Measurements from ENCODE around the gene CACUL1.
"Not testable (repeated sequence)": the region's sequence is repeated elsewhere in the genome, so short reads cannot be mapped to it uniquely, and the experiment has no call there.

CACUL1 gene

DNA sequence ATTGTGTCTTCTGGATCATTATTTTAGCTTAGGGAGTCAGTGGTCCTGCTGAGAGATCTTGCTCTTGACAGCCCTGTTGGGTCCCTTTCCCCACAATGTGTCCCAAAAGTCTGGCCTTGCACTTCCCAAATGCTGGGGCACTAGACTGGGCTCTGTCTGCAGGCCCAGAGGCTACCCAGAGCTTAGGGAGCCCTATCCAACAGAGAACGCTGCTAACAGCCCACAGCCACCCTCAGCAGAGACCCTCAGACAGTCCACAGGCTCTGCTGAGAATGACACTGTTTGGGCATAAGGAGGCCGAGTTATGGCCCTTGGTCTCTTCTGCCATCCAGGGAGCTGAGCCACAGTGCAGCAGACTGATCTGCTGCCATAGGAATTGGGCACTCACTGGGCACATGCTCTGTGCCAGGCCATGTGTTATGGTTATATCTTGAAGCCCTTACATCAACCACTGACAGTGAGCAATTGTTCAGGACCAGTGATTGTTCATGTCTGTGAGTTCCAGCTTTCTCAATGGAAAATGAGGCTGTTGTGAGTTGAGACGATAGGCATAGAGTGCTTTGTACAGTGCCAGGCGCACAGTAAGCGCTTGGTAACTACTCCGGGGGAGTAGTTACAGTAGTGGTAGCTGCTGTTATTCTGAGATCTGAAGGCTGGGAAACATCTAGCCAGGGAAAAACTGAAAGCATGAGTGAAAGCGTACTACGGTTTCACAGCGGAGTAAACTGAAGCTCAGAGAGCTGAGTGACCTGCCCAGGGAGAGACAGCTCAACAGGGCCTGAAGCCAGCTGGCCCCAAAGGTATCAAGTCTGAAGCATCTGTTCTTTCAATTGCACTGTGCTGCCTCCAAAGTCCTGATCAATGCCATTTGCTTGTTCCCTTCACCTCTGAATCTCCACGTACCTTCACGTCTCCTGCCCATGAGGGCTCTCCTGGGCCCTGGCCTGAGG lies 81.7 kb downstream of the CACUL1 start:
- Histone ChIP-seq H3K4me3 (no peak overlapping the region), H3K36me3 (ENCODE audit: insufficient read depth, low read length) (no peaks in the 10 kb centered on the region), H3K9me3 (ENCODE audit: low read depth, low read length) (no peaks in the 10 kb centered on the region), H3K9ac (ENCODE audit: insufficient read length) (no peak overlapping the region), H3K27ac (no peak overlapping the region)
- no peak for TF ChIP-seq EZH2 (IDR thresholded peaks at IDR 0.05)
- TF ChIP-seq POLR2AphosphoS5 (IDR thresholded peaks at IDR 0.05; ENCODE audit: borderline replicate concordance, low read depth, low read length), result no peak
- TF ChIP-seq FOXP2 (optimal IDR thresholded peaks at IDR 0.05; ENCODE audit: control extremely low read depth, extremely low read length, insufficient read depth), result no peak
- DNase-seq (ENCODE audit: low read depth, low spot score), result no peak

- Histone ChIP-seq H3K9ac (ENCODE audit: insufficient read length) (no peak overlapping the region), H3K27ac (no peak overlapping the region), H3K36me3 (ENCODE audit: insufficient read depth, low read length) (no peaks in the 10 kb centered on the region), H3K9me3 (ENCODE audit: low read depth, low read length) (no peaks in the 10 kb centered on the region), H3K4me3 (no peak overlapping the region)
- TF ChIP-seq EZH2 (IDR thresholded peaks at IDR 0.05) (no peak), FOXP2 (optimal IDR thresholded peaks at IDR 0.05; ENCODE audit: control extremely low read depth, extremely low read length, insufficient read depth) (no peak), POLR2AphosphoS5 (IDR thresholded peaks at IDR 0.05; ENCODE audit: borderline replicate concordance, low read depth, low read length) (no peak)
- no peak for DNase-seq (ENCODE audit: low read depth, low spot score)
These were observed 82.6 kb downstream of the CACUL1 start for GRCh38 chr10:118672153-118672552.

GRCh38 chr10:118671221-118671620 lies 83.5 kb downstream of the CACUL1 start:
- H3K9ac ChIP-seq (ENCODE audit: insufficient read length); H3K9me3 ChIP-seq (ENCODE audit: low read depth, low read length); H3K36me3 ChIP-seq (ENCODE audit: insufficient read depth, low read length); H3K4me3 ChIP-seq; H3K27ac ChIP-seq; DNase-seq (ENCODE audit: low read depth, low spot score): not testable (repeated sequence)

GRCh38 chr10:118670472-118671124 lies 84.2 kb downstream of the CACUL1 start:
- H3K9ac ChIP-seq (ENCODE audit: insufficient read length), result no peak overlapping the region
- no peak overlapping the region for H3K4me3 ChIP-seq
- no peaks in the 10 kb centered on the region for H3K36me3 ChIP-seq (ENCODE audit: insufficient read depth, low read length)
- DNase-seq (ENCODE audit: low read depth, low spot score), result no peak
- H3K9me3 ChIP-seq (ENCODE audit: low read depth, low read length), result no peaks in the 10 kb centered on the region
- TF ChIP-seq POLR2AphosphoS5 (IDR thresholded peaks at IDR 0.05; ENCODE audit: borderline replicate concordance, low read depth, low read length) (no peak), EZH2 (IDR thresholded peaks at IDR 0.05) (no peak), FOXP2 (optimal IDR thresholded peaks at IDR 0.05; ENCODE audit: control extremely low read depth, extremely low read length, insufficient read depth) (no peak)
- no peak overlapping the region for H3K27ac ChIP-seq

GRCh38 chr10:118669835-118670234 lies 84.9 kb downstream of the CACUL1 start:
- no peak for DNase-seq (ENCODE audit: low read depth, low spot score)
- no peak for TF ChIP-seq EZH2 (IDR thresholded peaks at IDR 0.05)
- no peak for TF ChIP-seq FOXP2 (optimal IDR thresholded peaks at IDR 0.05; ENCODE audit: control extremely low read depth, extremely low read length, insufficient read depth)
- TF ChIP-seq POLR2AphosphoS5 (IDR thresholded peaks at IDR 0.05; ENCODE audit: borderline replicate concordance, low read depth, low read length), result no peak
- Histone ChIP-seq H3K36me3 (ENCODE audit: insufficient read depth, low read length) (no peaks in the 10 kb centered on the region), H3K9ac (ENCODE audit: insufficient read length) (no peak overlapping the region), H3K27ac (no peak overlapping the region), H3K4me3 (no peak overlapping the region), H3K9me3 (ENCODE audit: low read depth, low read length) (no peaks in the 10 kb centered on the region)

DNA sequence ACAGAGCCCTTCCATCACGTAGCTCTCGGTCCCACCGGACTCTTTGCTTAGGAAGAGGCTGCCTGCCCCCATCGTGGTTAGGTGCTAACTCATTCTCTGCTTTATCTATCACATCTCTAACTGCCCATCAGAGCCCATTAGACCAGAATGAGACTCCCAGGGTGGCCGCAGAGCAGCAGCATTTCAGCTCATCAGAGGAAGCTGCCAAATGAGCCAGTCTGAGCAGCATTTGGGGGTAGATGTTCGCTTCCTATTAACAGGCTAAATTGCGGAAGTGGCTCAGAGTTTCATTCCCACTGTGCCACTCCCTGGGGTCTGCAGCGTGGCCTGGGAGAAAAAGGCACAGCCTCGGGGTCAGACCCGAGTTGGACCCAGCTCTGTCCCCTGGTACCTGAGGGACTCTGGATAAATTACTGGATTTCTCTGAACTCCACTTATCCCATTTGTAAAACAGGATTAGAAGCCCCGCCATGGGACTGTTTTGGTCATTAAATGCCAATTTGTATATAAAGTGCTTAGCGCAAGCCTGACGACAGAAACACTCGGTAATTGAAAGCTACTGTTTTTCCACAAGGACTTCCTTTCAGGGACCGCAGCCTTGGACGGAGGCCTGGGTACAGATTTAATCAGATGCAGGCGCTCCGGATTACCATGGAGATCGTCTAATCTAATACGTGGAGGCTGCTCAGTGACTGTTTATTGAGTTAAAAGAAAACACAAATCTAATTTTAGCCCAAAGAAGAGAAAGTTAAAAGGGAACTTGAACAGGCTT lies 85.6 kb downstream of the CACUL1 start:
- Histone ChIP-seq H3K4me3 (no peak overlapping the region), H3K9me3 (ENCODE audit: low read depth, low read length) (no peaks in the 10 kb centered on the region), H3K36me3 (ENCODE audit: insufficient read depth, low read length) (no peaks in the 10 kb centered on the region), H3K9ac (ENCODE audit: insufficient read length) (no peak overlapping the region), H3K27ac (no peak overlapping the region)
- TF ChIP-seq FOXP2 (optimal IDR thresholded peaks at IDR 0.05; ENCODE audit: control extremely low read depth, extremely low read length, insufficient read depth), result no peak
- no peak for TF ChIP-seq EZH2 (IDR thresholded peaks at IDR 0.05)
- TF ChIP-seq POLR2AphosphoS5 (IDR thresholded peaks at IDR 0.05; ENCODE audit: borderline replicate concordance, low read depth, low read length), result no peak
- peak; percentile 20 for DNase-seq (ENCODE audit: low read depth, low spot score)

GRCh38 chr10:118668228-118668952 lies 86.4 kb downstream of the CACUL1 start:
- Histone ChIP-seq H3K9ac (ENCODE audit: insufficient read length) (no peak overlapping the region), H3K27ac (no peak overlapping the region), H3K36me3 (ENCODE audit: insufficient read depth, low read length) (no peaks in the 10 kb centered on the region), H3K9me3 (ENCODE audit: low read depth, low read length) (no peaks in the 10 kb centered on the region), H3K4me3 (no peak overlapping the region)
- DNase-seq (ENCODE audit: low read depth, low spot score), result no peak
- TF ChIP-seq POLR2AphosphoS5 (IDR thresholded peaks at IDR 0.05; ENCODE audit: borderline replicate concordance, low read depth, low read length) (no peak), FOXP2 (optimal IDR thresholded peaks at IDR 0.05; ENCODE audit: control extremely low read depth, extremely low read length, insufficient read depth) (no peak)

DNA sequence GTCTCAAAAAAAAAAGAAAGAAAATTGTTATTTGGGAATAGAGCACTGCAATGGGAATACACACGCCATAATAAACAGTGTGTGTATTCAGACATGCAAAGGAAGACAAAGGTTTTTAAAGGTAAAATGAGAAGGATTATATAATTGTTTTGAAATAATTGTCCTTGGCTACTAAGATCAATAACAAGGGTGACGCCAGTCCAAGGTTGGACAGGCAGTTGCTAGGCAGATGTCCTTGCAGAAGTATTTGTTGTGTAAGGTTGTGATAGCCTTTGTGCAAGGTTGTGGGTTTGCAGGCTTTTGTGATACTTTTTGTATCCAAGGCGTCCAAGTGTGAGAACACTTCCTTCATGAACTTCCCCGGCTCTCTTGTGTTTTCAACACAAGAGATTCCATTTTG lies 87.0 kb downstream of the CACUL1 start:
- H3K4me3 ChIP-seq, result no peak overlapping the region
- H3K9ac ChIP-seq (ENCODE audit: insufficient read length), result no peak overlapping the region
- H3K27ac ChIP-seq, result no peak overlapping the region
- no peaks in the 10 kb centered on the region for H3K9me3 ChIP-seq (ENCODE audit: low read depth, low read length)
- DNase-seq (ENCODE audit: low read depth, low spot score), result no peak
- no peaks in the 10 kb centered on the region for H3K36me3 ChIP-seq (ENCODE audit: insufficient read depth, low read length)
- no peak for TF ChIP-seq POLR2AphosphoS5 (IDR thresholded peaks at IDR 0.05; ENCODE audit: borderline replicate concordance, low read depth, low read length)
- no peak for TF ChIP-seq FOXP2 (optimal IDR thresholded peaks at IDR 0.05; ENCODE audit: control extremely low read depth, extremely low read length, insufficient read depth)

Data from SK-N-MC (cell line).